Posterior vena cava (tissue), 2 donors: ENCODE results near the gene ISL2. TPM values are rescaled to one million over a fixed set of nuclear protein-coding genes. Genes with fewer than 3 reads are reported as not detected.

Experiments
- DNase-seq: peaks from one replicate; pipeline ENCODE4 v3.0.0-alpha.2; 2020; ENCODE audit warnings: low spot score
- intact Hi-C, 2 donors: fragments of 100-400 bp; cut with DNase I; formaldehyde crosslinking; loops; one replicate each; pipeline versions ENCODE4 v1.14.1 to v1.14.2; 2022 to 2023
- total RNA-seq, 2 donors: library from RNA; stranded (reverse); fragmentation: NEBNext Ultra II Directional; extraction: Animal tissue kit (Norgen Biotek cat#: 25700); gene quantifications; one replicate each; pipeline ENCODE4 v1.2.1, GENCODE V29; 2021
- donor health status: DM: yes; HTN: yes; CAD: no.
- donor health status: DM: yes; HTN: yes; CAD: no.

ISL2 gene
- total RNA-seq, 2 donors from 2014 or later: not detected

- intact Hi-C loops: no loop called here
- DNase-seq: no peak
Observed at GRCh38 chr15:76339305-76340197, 3.0 kb downstream of the ISL2 start.

- no peak for DNase-seq
- intact Hi-C loops: no loop called here
Observed at GRCh38 chr15:76340198-76340802, 3.7 kb downstream of the ISL2 start.

GRCh38 chr15:76340803-76341365, 4.3 kb downstream of the ISL2 start:
- intact Hi-C loops: no loop called here
- DNase-seq: no peak

GRCh38 chr15:76341366-76342057, 4.9 kb downstream of the ISL2 start:
- intact Hi-C loops: no loop called here
- DNase-seq: no peak

GRCh38 chr15:76342058-76342381, 5.4 kb downstream of the ISL2 start:
- DNase-seq: no peak
- intact Hi-C loops: no loop called here

- intact Hi-C loops: no loop called here
- no peak for DNase-seq
Observed at GRCh38 chr15:76342382-76343201, 6.0 kb downstream of the ISL2 start.

- intact Hi-C loops: no loop called here
- no peak for DNase-seq
Observed at GRCh38 chr15:76343313-76343996, 6.9 kb downstream of the ISL2 start.

GRCh38 chr15:76344893-76345582, 8.5 kb downstream of the ISL2 start:
- intact Hi-C loops: no loop called here
- no peak for DNase-seq

- intact Hi-C loops: no loop called here
- DNase-seq: no peak
Observed at GRCh38 chr15:76345583-76345879, 9.0 kb downstream of the ISL2 start.

- no peak for DNase-seq
- intact Hi-C loops: no loop called here
Observed at GRCh38 chr15:76345880-76346668, 9.5 kb downstream of the ISL2 start.

GRCh38 chr15:76346669-76347481, 10.3 kb downstream of the ISL2 start:
- intact Hi-C loops: no loop called here
- no peak for DNase-seq

GRCh38 chr15:76347482-76348055, 11.0 kb downstream of the ISL2 start:
- no peak for DNase-seq
- intact Hi-C loops: no loop called here

GRCh38 chr15:76349301-76350070, 12.9 kb downstream of the ISL2 start:
- no peak for DNase-seq
- intact Hi-C loops: no loop called here

- intact Hi-C loops: no loop called here
- no peak for DNase-seq
Observed at GRCh38 chr15:76353023-76353577, 16.5 kb downstream of the ISL2 start.

- DNase-seq: no peak
- intact Hi-C loops: no loop called here
Observed at GRCh38 chr15:76353903-76354302, 17.3 kb downstream of the ISL2 start.
